Bronchial epithelial cell (primary cell): ENCODE data around the gene NDRG4. TPM values are rescaled to one million over a fixed set of nuclear protein-coding genes. Genes with fewer than 3 reads are reported as not detected.

Source experiments
- DNase-seq: peaks from one replicate; pipeline ENCODE4 v3.0.0-alpha.2; 2010; ENCODE audit warnings: low read depth
- FAIRE-seq: peaks from 2 replicates; lab custom pipeline; 2011; peaks lifted over from hg19 to GRCh38; lab: Jason Lieb, UNC
- H3K27me3 ChIP-seq: 2 replicates; pipeline ENCODE4 v1.5.1; 2011; ENCODE audit warnings: low read length; ENCODE audit not compliant: control insufficient read depth, insufficient read depth
- H3K36me3 ChIP-seq: 2 replicates; pipeline ENCODE4 v1.5.1; 2011; ENCODE audit warnings: low read length; ENCODE audit not compliant: control insufficient read depth, insufficient read depth
- H3K4me3 ChIP-seq: 2 replicates; pipeline ENCODE4 v1.5.1; 2011; ENCODE audit warnings: mild to moderate bottlenecking, low read depth, low read length, control low read depth
- CTCF ChIP-seq: IDR thresholded peaks from 2 replicates; pipeline ENCODE4 v1.5.1; 2011; ENCODE audit warnings: mild to moderate bottlenecking, moderate library complexity, low read length, control low read depth, inconsistent platforms; ENCODE audit not compliant: insufficient read depth, severe bottlenecking
- total RNA-seq: library from RNA; depleted of rRNA; stranded (reverse); fragments of >200 nt; gene quantifications from 2 replicates; pipeline ENCODE4 v1.2.1, GENCODE V29; 2014

The NDRG4 gene
- total RNA-seq, 1 donor from 2014 or later: 2.6 TPM

- TF ChIP-seq CTCF: no peak
- Histone ChIP-seq H3K36me3 (no peaks in the 10 kb centered on the region), H3K27me3 (no peaks in the 10 kb centered on the region), H3K4me3 (no peak overlapping the region)
- FAIRE-seq (no peak), DNase-seq (no peak)
Observed at GRCh38 chr16:58510776-58511628, 11.1 kb downstream of the NDRG4 start.

GRCh38 chr16:58511933-58512815 lies 12.2 kb downstream of the NDRG4 start:
- Histone ChIP-seq H3K27me3 (no peaks in the 10 kb centered on the region), H3K4me3 (no peak overlapping the region), H3K36me3 (peaks cover 3% of the 10 kb centered on the region)
- no peak for FAIRE-seq
- peak; percentile 86 for TF ChIP-seq CTCF
- DNase-seq: peak; percentile 44

GRCh38 chr16:58513874-58514273 lies 13.9 kb downstream of the NDRG4 start:
- no peak for FAIRE-seq
- TF ChIP-seq CTCF: no peak
- DNase-seq: no peak
- H3K27me3 ChIP-seq: no peaks in the 10 kb centered on the region
- H3K36me3 ChIP-seq: peaks cover 7% of the 10 kb centered on the region
- no peak overlapping the region for H3K4me3 ChIP-seq

- FAIRE-seq: no peak
- peak within 1 kb of the TSS; percentile 58 for H3K4me3 ChIP-seq
- peaks cover 11% of the 10 kb centered on the region for H3K36me3 ChIP-seq
- no peaks in the 10 kb centered on the region for H3K27me3 ChIP-seq
- no peak for TF ChIP-seq CTCF
- peak; percentile 65 for DNase-seq
Observed at GRCh38 chr16:58515125-58515870, 15.4 kb downstream of the NDRG4 start, which contains the start of gene SETD6. Gene SETD6, plus strand, starts transcription at chr16:58515517. Its CDS starts 21 bp downstream, at chr16:58515538.

GRCh38 chr16:58515871-58516767 lies 16.2 kb downstream of the NDRG4 start:
- Histone ChIP-seq H3K4me3 (peak overlapping the region; percentile 58), H3K36me3 (peaks cover 16% of the 10 kb centered on the region), H3K27me3 (no peaks in the 10 kb centered on the region)
- FAIRE-seq (no peak), DNase-seq (peak; percentile 38)
- TF ChIP-seq CTCF: no peak
